ENCODE data around the gene PTPN22.

- TF ChIP-seq POLR2A (IDR thresholded peaks at IDR 0.05; ENCODE audit: extremely low read depth, insufficient read length) (no peak), CTCF (IDR thresholded peaks at IDR 0.05; ENCODE audit: low read depth, low read length) (no peak)
Observed at GRCh38 chr1:113879739-113880038, 8.2 kb upstream of the PTPN22 start.

All from NB4 (cell line).